GM23338 (cell line): Measurements from ENCODE around the gene GPR152. TPM values are rescaled to one million over a fixed set of nuclear protein-coding genes. Genes with fewer than 3 reads are reported as not detected.

Experiments
- CREB1 ChIP-seq: fragments of 250-450 bp; sonication (Bioruptor Pico); IDR thresholded peaks from 2 replicates; pipeline ENCODE4 v1.5.0; 2020; ENCODE audit warnings: low read depth, mild to moderate bottlenecking, moderate library complexity
- ETS1 ChIP-seq: IDR thresholded peaks from 2 replicates; pipeline ENCODE4 v1.6.1; 2016; ENCODE audit warnings: antibody characterized with exemption
- JUNB ChIP-seq: IDR thresholded peaks from one replicate; pipeline ENCODE4 v1.6.1; 2016; ENCODE audit warnings: antibody characterized with exemption; ENCODE audit not compliant: unreplicated experiment
- POLR2AphosphoS5 ChIP-seq: IDR thresholded peaks from 2 replicates; pipeline ENCODE4 v1.6.1; 2016; ENCODE audit warnings: antibody characterized with exemption, low read depth
- ZNF331 ChIP-seq: fragments of 250-450 bp; sonication (Bioruptor Pico); IDR thresholded peaks from 2 replicates; pipeline ENCODE4 v1.5.0; 2020; ENCODE audit warnings: low read depth, mild to moderate bottlenecking, moderate library complexity
- polyA plus RNA-seq: library from polyadenylated mRNA; unstranded; fragments of >200 nt; fragmentation: Nextera tagmentation; extraction: Ambion mirVana; gene quantifications from 2 replicates; pipeline ENCODE4 v1.2.1, GENCODE V29; 2016
- total RNA-seq: library from RNA; depleted of rRNA; stranded (reverse); fragments of >200 nt; shearing (Covaris generic); gene quantifications from 2 replicates; pipeline ENCODE4 v1.2.3, GENCODE V29; 2014
- TF ChIP-seq, protein P1 (sequence below): fragments of 250-450 bp; sonication (Bioruptor Pico); IDR thresholded peaks from 2 replicates; pipeline ENCODE4 v1.5.0; 2020; ENCODE audit warnings: mild to moderate bottlenecking, moderate library complexity

GPR152 gene
- total and polyA plus RNA-seq, 2 experiments from 2014 or later: not detected

DNA sequence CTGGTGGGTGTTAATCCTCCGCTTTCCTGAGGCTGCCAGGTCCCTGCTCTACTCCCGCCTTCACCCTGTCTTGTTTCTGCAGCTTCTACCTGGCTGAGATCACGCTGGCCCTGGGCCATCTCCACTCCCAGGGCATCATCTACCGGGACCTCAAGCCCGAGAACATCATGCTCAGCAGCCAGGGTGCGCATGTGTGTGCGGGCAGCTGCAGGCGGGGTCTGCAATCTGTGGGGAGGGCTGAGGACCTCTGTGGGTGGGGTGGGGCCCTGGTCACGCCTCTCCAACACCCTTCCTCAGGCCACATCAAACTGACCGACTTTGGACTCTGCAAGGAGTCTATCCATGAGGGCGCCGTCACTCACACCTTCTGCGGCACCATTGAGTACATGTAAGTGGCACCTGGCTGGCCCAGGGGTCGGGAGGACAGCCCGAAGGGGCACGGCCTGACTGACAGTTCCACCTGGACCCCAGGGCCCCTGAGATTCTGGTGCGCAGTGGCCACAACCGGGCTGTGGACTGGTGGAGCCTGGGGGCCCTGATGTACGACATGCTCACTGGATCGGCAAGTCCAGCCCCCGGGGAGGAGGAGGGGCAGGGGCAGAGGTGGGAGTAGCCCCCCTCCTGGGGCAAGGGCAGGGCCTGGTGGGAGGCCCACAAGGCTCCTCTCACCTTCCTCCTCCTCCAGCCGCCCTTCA lies 19.7 kb downstream of the GPR152 start (continued):
- TF ChIP-seq, protein P1, sequence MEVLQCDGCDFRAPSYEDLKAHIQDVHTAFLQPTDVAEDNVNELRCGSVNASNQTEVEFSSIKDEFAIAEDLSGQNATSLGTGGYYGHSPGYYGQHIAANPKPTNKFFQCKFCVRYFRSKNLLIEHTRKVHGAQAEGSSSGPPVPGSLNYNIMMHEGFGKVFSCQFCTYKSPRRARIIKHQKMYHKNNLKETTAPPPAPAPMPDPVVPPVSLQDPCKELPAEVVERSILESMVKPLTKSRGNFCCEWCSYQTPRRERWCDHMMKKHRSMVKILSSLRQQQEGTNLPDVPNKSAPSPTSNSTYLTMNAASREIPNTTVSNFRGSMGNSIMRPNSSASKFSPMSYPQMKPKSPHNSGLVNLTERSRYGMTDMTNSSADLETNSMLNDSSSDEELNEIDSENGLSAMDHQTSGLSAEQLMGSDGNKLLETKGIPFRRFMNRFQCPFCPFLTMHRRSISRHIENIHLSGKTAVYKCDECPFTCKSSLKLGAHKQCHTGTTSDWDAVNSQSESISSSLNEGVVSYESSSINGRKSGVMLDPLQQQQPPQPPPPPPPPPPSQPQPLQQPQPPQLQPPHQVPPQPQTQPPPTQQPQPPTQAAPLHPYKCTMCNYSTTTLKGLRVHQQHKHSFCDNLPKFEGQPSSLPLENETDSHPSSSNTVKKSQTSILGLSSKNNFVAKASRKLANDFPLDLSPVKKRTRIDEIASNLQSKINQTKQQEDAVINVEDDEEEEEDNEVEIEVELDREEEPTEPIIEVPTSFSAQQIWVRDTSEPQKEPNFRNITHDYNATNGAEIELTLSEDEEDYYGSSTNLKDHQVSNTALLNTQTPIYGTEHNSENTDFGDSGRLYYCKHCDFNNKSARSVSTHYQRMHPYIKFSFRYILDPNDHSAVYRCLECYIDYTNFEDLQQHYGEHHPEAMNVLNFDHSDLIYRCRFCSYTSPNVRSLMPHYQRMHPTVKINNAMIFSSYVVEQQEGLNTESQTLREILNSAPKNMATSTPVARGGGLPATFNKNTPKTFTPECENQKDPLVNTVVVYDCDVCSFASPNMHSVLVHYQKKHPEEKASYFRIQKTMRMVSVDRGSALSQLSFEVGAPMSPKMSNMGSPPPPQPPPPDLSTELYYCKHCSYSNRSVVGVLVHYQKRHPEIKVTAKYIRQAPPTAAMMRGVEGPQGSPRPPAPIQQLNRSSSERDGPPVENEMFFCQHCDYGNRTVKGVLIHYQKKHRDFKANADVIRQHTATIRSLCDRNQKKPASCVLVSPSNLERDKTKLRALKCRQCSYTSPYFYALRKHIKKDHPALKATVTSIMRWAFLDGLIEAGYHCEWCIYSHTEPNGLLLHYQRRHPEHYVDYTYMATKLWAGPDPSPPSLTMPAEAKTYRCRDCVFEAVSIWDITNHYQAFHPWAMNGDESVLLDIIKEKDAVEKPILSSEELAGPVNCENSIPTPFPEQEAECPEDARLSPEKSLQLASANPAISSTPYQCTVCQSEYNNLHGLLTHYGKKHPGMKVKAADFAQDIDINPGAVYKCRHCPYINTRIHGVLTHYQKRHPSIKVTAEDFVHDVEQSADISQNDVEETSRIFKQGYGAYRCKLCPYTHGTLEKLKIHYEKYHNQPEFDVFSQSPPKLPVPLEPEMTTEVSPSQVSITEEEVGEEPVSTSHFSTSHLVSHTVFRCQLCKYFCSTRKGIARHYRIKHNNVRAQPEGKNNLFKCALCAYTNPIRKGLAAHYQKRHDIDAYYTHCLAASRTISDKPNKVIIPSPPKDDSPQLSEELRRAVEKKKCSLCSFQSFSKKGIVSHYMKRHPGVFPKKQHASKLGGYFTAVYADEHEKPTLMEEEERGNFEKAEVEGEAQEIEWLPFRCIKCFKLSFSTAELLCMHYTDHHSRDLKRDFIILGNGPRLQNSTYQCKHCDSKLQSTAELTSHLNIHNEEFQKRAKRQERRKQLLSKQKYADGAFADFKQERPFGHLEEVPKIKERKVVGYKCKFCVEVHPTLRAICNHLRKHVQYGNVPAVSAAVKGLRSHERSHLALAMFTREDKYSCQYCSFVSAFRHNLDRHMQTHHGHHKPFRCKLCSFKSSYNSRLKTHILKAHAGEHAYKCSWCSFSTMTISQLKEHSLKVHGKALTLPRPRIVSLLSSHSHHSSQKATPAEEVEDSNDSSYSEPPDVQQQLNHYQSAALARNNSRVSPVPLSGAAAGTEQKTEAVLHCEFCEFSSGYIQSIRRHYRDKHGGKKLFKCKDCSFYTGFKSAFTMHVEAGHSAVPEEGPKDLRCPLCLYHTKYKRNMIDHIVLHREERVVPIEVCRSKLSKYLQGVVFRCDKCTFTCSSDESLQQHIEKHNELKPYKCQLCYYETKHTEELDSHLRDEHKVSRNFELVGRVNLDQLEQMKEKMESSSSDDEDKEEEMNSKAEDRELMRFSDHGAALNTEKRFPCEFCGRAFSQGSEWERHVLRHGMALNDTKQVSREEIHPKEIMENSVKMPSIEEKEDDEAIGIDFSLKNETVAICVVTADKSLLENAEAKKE: no peak
- no peak for TF ChIP-seq CREB1 (CRISPR knock-in tag)
- TF ChIP-seq POLR2AphosphoS5: no peak
- TF ChIP-seq JUNB: no peak
- TF ChIP-seq ZNF331 (CRISPR knock-in tag): no peak
- TF ChIP-seq ETS1: no peak
